Fibroblast of peridontal ligament (primary cell): ENCODE measurements around the gene PRTG.

Experiments used
- DNase-seq: peaks from one replicate; pipeline ENCODE4 v3.0.0-alpha.2; 2010; ENCODE audit errors: extremely low read depth

The PRTG gene

GRCh38 chr15:55564347-55565145 lies 178.4 kb downstream of the PRTG start:
- no peak for DNase-seq

DNA sequence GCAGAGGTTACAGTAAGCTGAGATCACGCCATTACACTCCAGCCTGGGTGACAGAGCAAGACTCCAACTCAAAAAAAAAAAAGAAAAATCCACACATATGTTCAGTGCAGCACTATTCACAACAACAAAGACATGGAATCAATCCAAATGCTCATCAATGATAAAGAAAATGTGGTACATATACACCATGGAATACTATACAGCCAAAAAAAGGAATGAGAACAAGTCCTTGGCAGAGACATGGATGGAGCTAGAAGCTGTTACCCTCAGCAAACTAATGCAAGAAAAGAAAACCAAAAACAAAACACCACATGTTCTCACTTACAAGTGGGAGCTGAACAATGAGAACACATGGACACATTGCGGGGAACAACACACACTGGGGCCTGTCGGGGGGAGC lies 180.4 kb downstream of the PRTG start:
- DNase-seq = no peak
